ENCODE measurements around the gene XPR1. TPM values are rescaled to one million over a fixed set of nuclear protein-coding genes. Genes with fewer than 3 reads are reported as not detected.
"Not testable (repeated sequence)": the region's sequence is repeated elsewhere in the genome, so short reads cannot be mapped to it uniquely, and the experiment has no call there.

XPR1 gene
- total RNA-seq, 4 donors from 2014 or later = 17.2 to 28.3 (median 26.6) TPM

DNA sequence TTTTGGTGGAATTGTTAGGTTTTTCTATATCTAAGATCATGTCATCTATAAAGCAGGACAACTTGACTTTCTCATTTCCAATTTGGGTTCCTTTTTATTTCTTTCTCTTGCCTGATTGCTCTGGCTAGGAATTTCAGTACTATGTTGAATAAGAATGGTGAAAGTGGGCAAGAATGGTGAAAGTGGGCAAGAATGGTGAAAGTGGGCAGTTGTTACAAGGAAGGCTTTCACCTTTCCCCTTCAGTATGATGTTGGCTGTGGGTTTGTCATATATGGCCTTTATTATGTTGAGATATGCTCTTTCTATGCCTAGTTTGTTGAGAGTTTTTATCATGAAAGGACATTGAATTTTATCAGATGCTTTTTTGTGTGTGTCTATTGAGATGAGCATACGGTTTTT lies 64.5 kb downstream of the XPR1 start:
- Histone ChIP-seq H3K9me3 (peaks cover 0 to 27% (median 0%) of the 10 kb centered on the region in 3 donors), H3K27ac (no peak overlapping the region), H3K4me1 (peaks cover 0 to 9% (median 0%) of the 10 kb centered on the region in 3 donors), H3K36me3 (no peaks in the 10 kb centered on the region), H3K27me3 (no peaks in the 10 kb centered on the region), H3K4me3 (no peak overlapping the region)
- WGBS, 2 donors (ENCODE audit: low coverage in 1 of 2) = 94 to 95% methylated on average over 1 of the region's 1 CpG
- TF ChIP-seq CTCF (IDR thresholded peaks at IDR 0.05) (no peak), POLR2AphosphoS5 (IDR thresholded peaks at IDR 0.05) (no peak), POLR2A (IDR thresholded peaks at IDR 0.05) (no peak)
- no peak for ATAC-seq

DNA sequence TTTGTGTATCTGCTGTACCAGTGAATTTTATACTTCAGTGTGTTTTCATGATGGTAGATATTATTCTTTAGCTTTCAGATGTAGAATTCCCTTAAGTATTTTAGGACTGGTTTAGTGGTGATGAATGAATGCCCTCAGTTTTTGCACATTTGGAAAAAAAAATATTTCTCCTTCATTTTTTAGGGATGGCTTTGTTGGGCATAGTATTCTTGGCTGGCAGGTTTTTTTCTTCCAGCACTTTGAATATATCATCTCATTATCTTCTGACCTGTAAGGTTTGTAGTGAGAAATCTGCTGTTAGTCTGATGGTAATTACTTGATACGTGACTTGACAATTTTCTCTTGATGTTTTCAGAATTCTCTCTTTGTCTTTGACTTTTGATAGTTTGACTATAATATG lies 66.8 kb downstream of the XPR1 start:
- H3K36me3 ChIP-seq = no peaks in the 10 kb centered on the region
- no peaks in the 10 kb centered on the region for H3K4me1 ChIP-seq
- no peak for TF ChIP-seq CTCF (IDR thresholded peaks at IDR 0.05)
- TF ChIP-seq POLR2A (IDR thresholded peaks at IDR 0.05) = no peak
- TF ChIP-seq POLR2AphosphoS5 (IDR thresholded peaks at IDR 0.05) = no peak
- no peak for TF ChIP-seq EP300 (IDR thresholded peaks at IDR 0.05)
- 91 to 100% methylated on average over 1 of the region's 1 CpG for WGBS, 2 donors (ENCODE audit: low coverage in 1 of 2)
- no peak overlapping the region for H3K4me3 ChIP-seq
- no peak for ATAC-seq
- no peaks in the 10 kb centered on the region for H3K27me3 ChIP-seq
- peaks cover 0 to 40% (median 0%) of the 10 kb centered on the region in 3 donors for H3K9me3 ChIP-seq
- no peak overlapping the region for H3K27ac ChIP-seq

DNA sequence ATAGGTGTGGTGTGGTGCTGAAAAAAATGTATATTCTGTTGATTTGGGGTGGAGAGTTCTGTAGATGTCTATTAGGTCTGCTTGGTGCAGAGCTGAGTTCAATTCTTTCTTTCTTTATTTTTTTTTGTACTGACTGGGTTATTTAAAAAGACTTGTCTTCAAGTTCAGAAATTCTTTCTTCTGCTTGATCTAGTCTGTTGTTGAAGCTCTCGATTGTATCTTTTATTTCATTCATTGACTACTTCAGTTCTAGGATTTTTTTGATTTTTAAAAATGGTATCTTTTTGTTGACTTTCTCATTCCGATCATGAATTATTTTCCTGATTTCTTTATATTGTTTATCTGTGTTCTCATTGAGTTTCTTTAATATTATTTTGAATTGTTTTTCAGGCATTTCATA lies 70.6 kb downstream of the XPR1 start:
- 100% methylated on average over 1 to 2 of the region's 2 CpGs for WGBS, 2 donors (ENCODE audit: low coverage in 1 of 2)
- ATAC-seq, H3K27me3 ChIP-seq, H3K27ac ChIP-seq, H3K4me1 ChIP-seq, H3K4me3 ChIP-seq, H3K36me3 ChIP-seq: not testable (repeated sequence)
- H3K9me3 ChIP-seq = peaks cover 0 to 29% (median 0%) of the 10 kb centered on the region in 3 donors

DNA sequence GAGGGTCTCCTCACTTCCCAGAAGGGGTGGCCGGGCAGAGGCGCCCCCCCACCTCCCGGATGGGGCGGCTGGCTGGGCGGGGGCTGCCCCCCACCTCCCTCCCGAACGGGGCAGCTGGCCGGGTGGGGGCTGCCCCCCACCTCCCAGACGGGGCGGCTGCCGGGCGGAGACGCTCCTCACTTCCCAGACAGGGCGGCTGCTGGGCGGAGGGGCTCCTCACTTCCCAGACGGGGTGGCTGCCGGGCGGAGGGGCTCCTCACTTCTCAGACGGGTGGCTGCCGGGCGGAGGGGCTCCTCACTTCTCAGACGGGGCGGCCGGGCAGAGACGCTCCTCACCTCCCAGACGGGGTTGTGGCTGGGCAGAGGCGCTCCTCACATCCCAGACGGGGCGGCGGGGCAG lies 78.9 kb downstream of the XPR1 start:
- H3K4me3 ChIP-seq, H3K27ac ChIP-seq, H3K36me3 ChIP-seq, H3K27me3 ChIP-seq, ATAC-seq, H3K9me3 ChIP-seq, H3K4me1 ChIP-seq: not testable (repeated sequence)
- WGBS, 2 donors (ENCODE audit: low coverage in 1 of 2) = no CpG with 5 or more reads among the region's 30 CpGs

DNA sequence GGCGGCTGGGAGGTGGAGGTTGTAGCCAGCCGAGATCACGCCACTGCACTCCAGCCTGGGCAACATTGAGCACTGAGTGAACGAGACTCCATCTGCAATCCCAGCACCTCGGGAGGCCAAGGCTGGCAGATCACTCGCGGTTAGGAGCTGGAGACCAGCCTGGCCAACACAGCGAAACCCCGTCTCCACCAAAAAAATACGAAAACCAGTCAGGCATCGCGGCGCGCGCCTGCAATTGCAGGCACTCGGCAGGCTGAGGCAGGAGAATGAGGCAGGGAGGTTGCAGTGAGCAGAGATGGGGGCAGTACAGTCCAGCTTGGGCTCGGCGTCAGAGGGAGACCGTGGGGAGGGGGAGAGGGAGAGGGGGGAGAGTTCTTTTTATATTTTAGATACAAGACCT lies 79.4 kb downstream of the XPR1 start:
- not testable (repeated sequence) for ATAC-seq, H3K4me1 ChIP-seq, H3K27me3 ChIP-seq, H3K9me3 ChIP-seq, H3K4me3 ChIP-seq, H3K36me3 ChIP-seq, H3K27ac ChIP-seq
- WGBS, 2 donors (ENCODE audit: low coverage in 1 of 2) = 96 to 98% methylated on average over 6 to 15 of the region's 19 CpGs

DNA sequence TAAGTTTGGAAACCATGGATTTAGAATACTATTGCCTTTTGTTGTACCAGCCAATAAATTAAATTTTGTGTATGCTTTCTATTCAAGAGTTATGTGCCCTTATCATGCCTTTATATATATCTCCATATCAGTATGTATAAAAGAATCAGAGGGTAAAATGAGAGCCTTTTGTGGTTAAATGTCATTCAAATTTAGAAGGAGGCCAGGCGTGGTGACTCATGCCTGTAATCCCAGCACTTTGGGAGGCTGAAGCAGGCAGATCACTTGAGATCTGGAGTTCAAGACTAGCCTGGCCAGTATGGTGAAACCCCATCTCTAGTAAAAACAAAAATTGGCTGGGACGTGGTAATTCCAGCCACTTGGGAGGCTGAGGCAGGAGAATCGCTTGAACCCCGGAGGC lies 88.9 kb downstream of the XPR1 start:
- H3K27ac ChIP-seq = no peak overlapping the region
- no peaks in the 10 kb centered on the region for H3K9me3 ChIP-seq
- H3K36me3 ChIP-seq = no peaks in the 10 kb centered on the region
- WGBS, 2 donors (ENCODE audit: low coverage in 1 of 2) = 70 to 91% methylated on average over 2 to 4 of the region's 4 CpGs
- TF ChIP-seq POLR2A (IDR thresholded peaks at IDR 0.05) (no peak), POLR2AphosphoS5 (IDR thresholded peaks at IDR 0.05) (no peak), CTCF (IDR thresholded peaks at IDR 0.05) (no peak), EP300 (IDR thresholded peaks at IDR 0.05) (no peak)
- ATAC-seq = no peak
- no peaks in the 10 kb centered on the region for H3K4me1 ChIP-seq
- no peaks in the 10 kb centered on the region for H3K27me3 ChIP-seq
- no peak overlapping the region for H3K4me3 ChIP-seq

GRCh38 chr1:180722586-180722985 lies 90.8 kb downstream of the XPR1 start:
- ATAC-seq = no peak
- H3K27me3 ChIP-seq = no peaks in the 10 kb centered on the region
- 79 to 86% methylated on average over 1 of the region's 1 CpG for WGBS, 2 donors (ENCODE audit: low coverage in 1 of 2)
- no peak overlapping the region for H3K27ac ChIP-seq
- no peaks in the 10 kb centered on the region for H3K9me3 ChIP-seq
- no peaks in the 10 kb centered on the region for H3K4me1 ChIP-seq
- no peak overlapping the region for H3K4me3 ChIP-seq
- TF ChIP-seq POLR2A (IDR thresholded peaks at IDR 0.05) (no peak), CTCF (IDR thresholded peaks at IDR 0.05) (no peak), POLR2AphosphoS5 (IDR thresholded peaks at IDR 0.05) (no peak), EP300 (IDR thresholded peaks at IDR 0.05) (no peak)
- H3K36me3 ChIP-seq = no peaks in the 10 kb centered on the region

Data from gastroesophageal sphincter (tissue), 4 donors.